Vagina (tissue), 2 donors: ENCODE measurements around the gene MS4A2.

Experiments used
- CTCF ChIP-seq, 3 experiments: fragments of 450-650 bp in 2 of 3; fragments of 200-600 bp in 1 of 3; sonication (generic) in 1 of 3; IDR thresholded peaks; one replicate each; pipeline ENCODE4 v1.5.1; 2017 to 2019; ENCODE audit warnings: antibody characterized with exemption in 3 of 3, mild to moderate bottlenecking in 2 of 3, moderate library complexity in 2 of 3
- POLR2A ChIP-seq, 2 donors: fragments of 450-650 bp; IDR thresholded peaks; one replicate each; pipeline ENCODE4 v1.6.1; 2017; ENCODE audit warnings: antibody characterized with exemption in 2 of 2, mild to moderate bottlenecking in 2 of 2, moderate library complexity in 2 of 2
- POLR2AphosphoS5 ChIP-seq, 2 donors: sonication (generic); formaldehyde crosslinking; IDR thresholded peaks; one replicate each; pipeline ENCODE4 v1.9.0; 2017; ENCODE audit warnings: antibody characterized with exemption in 2 of 2, mild to moderate bottlenecking in 2 of 2, low read depth in 1 of 2; ENCODE audit not compliant: insufficient read depth in 1 of 2

- TF ChIP-seq POLR2AphosphoS5 (IDR thresholded peaks at IDR 0.05; ENCODE audit: insufficient read depth in 1 of 2, low read depth in 1 of 2) (no peak), CTCF (IDR thresholded peaks at IDR 0.05) (no peak), POLR2A (IDR thresholded peaks at IDR 0.05) (no peak)
Observed at GRCh38 chr11:60095477-60096120, 7.1 kb downstream of the MS4A2 start.
